DLD1 (cell line): Measurements from ENCODE around the gene LCMT2.
"Not testable (repeated sequence)": the region's sequence is repeated elsewhere in the genome, so short reads cannot be mapped to it uniquely, and the experiment has no call there.

Experiments
- in situ Hi-C: cut with HindIII; loops from 2 replicates; pipeline ENCODE4 v1.10.0; 2017; ENCODE audit warnings: low sequenced_read_pairs

Gene LCMT2

DNA sequence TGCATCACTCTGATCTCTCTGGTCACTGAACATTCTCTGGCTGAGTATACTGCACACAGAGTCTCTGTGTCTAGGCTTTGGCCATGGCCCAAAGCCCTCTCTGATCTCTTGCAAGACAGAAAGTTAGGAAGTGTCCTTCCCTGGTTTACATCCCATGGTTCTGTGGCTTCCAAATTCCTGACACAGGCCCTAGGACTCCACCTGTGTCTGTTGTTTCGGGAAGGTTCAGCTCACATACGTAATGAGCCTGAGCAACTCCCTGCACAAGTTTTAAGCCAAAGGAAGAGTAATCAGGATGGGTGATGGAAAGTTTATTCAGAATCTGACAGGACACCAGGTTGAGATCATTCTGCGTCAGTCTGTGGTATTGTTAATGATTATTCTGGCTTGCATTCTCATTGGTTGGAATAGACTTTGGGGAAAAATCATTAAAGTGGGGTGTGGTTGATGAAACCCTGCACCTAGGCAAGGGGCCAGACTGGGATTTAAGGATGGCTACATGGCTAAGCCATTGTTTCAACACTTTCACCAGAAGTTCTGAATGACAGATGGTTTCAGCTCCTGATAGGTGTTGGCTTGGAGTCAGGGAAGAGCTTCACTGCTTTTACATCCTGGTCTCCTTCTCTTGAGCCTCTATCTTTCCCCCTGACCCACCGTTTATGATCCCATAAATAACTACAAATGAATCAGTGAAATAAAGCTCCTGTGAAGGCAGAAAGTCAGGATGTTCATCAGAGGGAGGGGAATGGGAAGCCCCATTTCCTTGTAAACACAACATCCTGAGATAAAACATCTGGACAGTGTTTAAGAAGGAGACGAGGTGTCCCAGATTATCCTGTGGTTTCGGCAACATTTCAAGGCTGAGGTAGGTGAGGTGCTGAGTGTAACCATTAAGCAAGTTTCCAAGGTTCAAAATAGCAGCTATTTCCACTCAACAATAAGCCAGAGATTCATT is 14.1 kb downstream of the LCMT2 start:
- in situ Hi-C loops = no loop called here

DNA sequence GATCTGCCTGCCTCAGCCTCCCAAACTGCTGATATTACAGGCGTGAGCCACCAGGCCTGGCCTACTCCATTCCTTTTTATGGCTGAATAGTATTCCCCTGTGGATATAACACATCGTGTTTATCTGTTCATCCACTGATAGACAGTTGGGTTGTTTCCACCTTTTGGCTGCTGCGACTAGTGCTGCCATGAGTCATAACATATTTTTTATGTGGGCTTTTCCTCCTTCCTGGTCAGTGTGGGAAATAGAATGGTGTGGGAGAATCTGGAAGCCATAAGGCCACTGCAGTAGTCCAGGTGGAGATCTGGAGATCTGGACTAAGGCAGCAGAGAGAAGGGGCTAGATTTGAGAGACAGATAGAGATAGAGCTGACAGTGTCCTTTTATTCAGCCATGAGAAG is 16.2 kb downstream of the LCMT2 start:
- in situ Hi-C loops = no loop called here

DNA sequence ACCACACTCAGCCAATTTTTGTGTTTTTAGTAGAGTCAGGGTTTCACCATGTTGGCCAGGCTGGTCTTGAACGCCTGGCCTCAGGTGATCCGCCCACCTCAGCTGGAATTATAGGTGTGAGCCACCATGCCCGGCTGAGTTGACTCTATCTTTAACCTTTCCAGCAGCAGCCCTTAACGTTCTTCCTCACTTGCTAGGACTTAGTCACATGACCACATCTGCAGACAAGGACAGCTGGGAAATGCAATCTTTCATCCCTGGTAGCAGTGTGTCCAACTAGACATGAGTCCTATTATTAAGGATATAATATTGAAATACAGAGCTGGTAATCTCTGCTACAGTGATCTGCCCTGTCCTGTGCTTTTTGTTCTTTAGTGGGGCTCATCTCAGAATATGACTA is 18.0 kb downstream of the LCMT2 start:
- in situ Hi-C loops = no loop called here

DNA sequence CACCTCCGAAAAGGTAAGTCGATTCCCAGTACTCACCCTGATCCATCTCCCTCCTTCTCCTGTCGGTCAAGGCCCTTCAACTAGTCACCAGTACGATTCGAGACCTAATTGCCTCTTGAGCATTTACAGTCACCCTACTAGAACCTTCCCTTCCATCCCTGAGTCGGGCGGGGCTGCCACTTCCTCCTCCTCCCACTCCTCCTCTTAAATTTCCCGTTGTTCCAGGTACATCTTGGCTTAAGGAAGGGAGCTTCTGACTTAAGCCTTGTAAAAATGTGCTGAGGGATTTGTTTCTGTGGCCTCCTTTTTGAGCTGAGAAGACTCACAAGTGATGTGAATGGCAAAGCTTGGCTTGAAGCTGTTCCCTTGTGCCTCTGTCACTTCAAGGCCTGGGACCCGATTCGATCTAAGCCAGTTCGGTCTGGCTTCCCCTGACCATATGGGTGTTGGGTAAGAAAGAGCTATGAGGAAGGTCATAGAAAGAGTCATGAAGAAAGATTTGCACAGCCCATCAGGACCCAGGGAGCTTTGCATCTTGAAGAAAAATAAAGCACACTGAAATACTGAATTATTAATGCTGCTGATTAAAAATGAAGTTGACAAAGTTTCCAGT is 28.1 kb downstream of the LCMT2 start, which contains the start of gene TGM7:
Gene TGM7 (minus strand): TSS at position 51 of the 613 bp plus-strand sequence.
- in situ Hi-C loops = loop anchor here (5.0 to 10.0 kb wide), 2 partner anchors 58 to 95 kb away; no protein-coding TSS in a partner anchor

DNA sequence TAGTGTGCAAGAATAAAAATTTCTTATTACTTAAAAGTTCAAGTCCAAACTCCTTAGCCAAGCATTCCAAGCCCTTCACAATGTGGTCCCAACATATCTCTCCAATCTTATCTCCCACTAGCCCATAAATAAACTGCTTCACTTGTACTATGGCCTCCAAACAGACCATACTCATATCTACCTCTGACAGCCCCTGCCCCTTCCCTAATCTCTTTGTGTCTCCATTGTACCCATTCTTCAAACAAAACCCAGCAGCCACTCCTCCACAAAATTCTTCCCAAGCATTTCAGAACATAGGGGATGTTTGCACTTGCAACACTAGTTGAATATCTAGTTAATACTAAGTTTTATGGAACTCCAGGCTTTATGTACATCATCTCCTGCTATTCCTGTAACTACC is 30.5 kb downstream of the LCMT2 start:
- in situ Hi-C loops = loop anchor here (5.0 to 10.0 kb wide), 2 partner anchors 55 to 93 kb away; no protein-coding TSS in a partner anchor

DNA sequence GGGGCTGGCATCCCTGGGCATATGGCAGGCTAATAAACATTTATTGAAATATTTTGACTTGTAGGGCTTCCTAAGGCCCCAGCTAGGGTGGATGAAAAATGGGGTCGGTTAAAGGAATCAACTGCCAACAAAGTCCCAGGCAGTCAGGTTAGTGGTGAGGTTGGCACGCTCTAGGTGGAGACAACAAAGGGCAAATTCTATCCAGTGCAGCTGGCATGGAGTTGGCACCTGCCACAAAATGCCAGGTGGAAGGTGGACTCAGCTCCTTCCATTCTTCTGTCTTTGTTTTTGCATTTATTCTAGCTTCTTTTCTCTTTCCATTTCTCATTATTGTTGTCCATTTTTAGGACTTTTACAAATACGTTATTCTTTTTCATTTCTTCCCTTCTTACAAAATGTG is 31.0 kb downstream of the LCMT2 start:
- in situ Hi-C loops = no loop called here

DNA sequence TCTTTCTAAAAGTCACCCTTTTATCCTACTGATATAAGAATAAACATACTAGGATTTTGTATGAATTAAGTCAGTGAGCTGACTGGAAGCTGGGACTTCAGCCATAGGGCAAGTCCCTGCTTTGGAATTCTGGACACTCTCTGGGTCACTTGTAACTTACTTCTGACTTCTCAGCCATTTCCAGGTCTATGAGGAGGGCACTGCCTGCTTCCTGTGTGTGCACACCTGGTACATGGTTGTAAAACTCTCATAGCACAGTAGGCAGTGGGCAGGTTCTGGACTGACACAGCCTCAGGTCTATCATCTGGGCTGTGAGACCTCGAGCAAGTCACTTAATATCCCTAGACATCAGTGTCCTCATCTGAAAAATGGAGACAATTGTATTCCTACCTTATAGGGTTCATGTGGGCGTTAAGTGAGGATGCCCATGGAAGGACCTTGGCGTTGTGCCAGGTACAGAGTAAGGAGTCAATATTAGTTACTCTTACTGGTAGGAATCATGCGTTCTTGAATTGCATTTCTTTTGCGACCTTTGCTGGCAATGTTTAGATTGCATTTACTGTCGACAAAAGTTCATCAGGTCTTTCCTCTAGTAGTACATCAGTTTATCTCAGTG is 36.2 kb downstream of the LCMT2 start:
- in situ Hi-C loops = no loop called here

DNA sequence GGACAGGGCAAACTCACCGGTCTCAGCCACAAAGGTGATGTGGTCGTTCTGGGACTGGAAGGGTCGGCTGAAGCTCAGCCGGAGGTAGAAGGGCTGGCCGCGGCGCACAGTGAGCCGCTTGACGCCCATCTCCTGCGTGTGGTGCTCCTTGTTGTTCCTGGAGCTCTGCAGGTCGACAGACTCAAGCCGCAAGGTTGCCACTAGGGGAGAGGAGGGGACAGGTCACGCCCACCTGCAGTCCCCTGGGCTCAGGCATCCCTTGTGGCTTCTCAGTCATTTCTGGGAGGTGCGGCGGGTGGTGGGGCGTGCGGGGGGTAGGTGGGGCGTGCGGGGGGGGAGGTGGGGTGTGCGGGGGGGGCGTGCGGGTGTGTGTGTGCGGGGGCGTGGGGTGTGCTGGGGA is 36.9 kb downstream of the LCMT2 start:
- in situ Hi-C loops = no loop called here

DNA sequence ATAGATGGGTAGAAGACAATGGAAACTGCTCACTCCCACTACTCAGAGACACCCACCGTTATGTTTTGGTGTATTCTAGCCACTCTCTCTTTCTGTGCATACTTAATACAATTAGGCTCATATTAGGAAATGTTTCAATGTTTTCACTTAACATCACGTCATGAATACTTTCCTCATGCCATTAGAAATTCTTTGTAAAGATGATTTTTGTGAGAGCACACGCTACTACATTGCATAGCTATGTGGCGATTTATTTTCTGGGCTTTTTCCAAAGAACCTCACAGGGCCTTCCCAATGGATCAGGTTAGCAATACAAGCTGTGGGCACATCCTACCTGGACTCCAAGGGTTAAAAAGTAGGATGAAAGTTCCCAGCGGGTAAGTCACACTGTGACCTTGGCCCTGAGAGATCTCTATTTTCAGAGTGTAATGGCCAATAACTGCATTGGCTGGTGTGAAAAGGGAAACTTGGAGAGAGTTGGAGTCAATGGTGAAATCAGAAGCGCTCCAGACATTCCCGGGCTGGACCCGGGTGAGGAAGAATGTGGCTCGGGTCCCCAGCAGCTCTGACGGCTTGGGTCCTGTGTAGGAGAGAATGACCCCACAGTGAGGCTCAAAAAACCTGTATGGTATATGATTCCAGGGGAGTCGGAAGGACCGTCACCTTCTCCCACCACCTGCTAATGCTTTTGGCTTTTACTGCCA is 37.8 kb downstream of the LCMT2 start:
- in situ Hi-C loops = no loop called here

DNA sequence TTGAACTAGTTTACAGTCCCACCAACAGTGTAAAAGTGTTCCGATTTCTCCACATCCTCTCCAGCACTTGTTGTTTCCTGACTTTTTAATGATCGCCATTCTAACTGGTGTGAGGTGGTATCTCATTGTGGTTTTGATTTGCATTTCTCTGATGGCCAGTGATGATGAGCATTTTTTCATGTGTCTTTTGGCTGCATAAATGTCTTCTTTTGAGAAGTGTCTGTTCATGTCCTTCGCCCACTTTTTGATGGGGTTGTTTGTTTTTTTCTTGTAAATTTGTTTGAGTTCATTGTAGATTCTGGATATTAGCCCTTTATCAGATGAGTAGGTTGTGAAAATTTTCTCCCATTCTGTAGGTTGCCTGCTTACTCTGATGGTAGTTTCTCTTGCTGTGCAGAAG is 40.7 kb downstream of the LCMT2 start:
- in situ Hi-C loops = not testable (repeated sequence)

DNA sequence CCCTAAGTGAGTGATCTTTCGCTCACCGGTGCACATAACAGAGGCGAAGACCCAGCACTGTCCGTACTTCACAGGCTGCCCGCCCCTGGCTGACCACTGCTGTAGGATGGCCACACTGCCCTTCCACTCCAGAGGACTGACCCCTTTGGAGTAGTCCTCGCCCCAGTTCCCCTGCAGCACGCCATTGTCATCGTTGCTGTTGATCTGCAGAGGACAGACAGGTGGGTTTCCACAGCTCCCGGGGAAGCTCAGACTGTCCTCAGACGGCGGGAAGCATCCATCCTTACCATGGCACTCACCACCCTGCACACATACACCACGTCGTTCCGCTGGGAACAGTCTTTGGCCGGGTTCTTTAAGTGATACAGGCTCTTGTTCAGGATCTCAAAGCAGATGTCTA is 43.1 kb downstream of the LCMT2 start:
- in situ Hi-C loops = no loop called here

DNA sequence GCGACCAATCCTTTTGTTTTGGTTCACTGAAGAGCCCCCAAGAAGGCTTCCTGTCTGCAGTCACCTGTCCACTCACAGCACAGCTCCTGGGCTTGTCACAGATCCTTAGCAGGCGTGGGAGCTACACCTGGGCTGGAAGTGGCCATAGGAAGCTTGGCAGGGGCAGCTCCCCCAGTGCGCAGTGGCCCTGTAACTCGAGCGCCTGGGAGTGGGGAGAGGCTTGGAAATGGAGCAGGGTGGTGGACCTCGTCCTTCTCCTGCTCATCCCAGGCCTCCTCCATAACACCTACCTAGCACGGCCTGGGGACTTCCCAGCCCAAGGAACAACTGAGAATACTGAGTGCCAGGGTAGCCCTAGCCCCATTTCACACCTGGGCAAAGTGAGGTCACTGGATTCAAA is 44.3 kb downstream of the LCMT2 start:
- in situ Hi-C loops = no loop called here

DNA sequence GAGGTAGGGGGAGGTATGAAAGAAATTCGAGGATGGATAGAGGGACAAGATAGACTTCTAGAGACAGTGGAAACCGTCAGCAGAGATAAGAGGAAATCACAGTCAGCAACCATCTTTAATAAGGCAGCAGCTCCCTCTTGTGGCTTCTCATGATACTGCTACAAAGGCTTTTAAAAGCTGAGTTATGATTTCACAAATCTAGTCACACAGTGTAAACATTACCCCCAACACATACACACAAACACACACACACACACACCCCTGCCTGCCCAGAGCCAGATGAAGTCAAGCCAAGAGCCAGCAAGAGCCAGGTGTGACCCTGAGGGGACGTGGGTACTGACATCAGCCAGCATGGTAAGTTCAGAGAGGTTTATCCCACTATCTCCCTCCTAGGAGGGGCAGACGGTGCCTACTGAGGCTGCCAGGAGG is 44.8 kb downstream of the LCMT2 start:
- in situ Hi-C loops = no loop called here

DNA sequence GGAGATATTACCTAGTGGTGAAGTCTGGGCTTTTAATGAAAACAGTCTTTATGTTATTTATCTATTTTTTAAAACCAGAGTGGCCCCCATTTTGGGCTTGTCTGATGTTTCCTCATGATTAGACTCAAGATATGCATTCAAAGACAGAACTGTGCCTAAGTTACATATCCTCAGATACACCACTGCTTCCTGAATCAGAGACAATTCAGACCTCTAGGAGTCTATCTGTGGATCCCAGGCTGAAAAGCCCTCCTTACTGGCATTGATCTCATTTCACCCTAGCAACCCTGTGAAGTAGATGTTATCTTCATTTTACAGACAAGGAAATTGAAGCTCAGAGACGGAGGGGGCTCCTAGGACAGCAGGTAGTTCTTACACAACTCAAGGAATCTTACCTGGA is 46.8 kb downstream of the LCMT2 start:
- in situ Hi-C loops = no loop called here

DNA sequence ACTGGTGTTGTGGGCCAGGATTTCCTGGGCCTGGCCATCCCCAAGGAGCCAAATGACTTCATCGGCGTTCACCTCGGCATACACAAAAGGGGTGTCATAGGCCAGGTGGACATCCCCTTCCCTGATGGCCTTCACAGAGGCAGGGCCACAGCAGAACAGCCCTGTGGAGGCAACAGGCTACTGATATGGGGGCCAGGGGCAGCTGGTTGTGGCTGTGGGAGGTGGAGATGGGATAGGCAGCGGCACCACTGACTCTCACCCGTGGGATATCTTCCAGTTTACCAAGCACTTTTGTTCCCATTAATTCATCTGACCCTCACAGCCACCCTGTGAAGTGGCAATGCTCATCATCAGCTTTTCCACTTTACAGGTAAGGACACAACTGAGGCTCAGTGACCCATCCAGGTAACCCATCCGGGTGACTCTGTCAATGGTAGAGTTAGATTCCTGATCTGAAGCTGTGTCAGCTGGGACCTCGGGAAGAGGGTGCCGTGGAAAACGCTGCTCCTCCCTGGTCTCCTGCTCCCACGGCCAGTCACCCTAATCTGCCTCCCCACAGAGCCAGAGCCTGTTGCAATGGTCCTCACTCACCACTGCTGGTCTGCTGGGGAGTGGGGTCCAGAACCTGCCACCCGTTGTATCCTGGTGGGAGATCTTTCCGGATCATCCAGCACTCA is 48.3 kb downstream of the LCMT2 start:
- in situ Hi-C loops = no loop called here

DNA sequence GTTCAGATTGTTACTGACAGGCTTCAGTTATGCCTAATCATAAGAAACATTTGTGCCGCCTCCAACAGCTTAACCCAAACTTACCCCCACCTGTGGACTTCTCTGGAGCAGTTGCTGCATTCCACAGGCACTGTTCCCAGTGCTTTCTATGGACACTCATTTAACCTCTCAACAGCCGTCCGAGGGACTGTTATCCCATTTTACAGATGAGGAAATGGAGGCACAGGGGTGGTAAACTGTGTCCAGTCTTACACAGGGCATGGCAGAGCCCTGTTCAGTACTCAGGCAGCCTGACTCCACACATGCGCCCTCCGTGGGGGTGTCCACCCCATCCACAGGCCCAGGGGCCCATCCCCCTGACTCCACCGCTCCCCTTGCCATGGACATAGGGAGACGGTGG is 49.4 kb downstream of the LCMT2 start:
- in situ Hi-C loops = no loop called here

DNA sequence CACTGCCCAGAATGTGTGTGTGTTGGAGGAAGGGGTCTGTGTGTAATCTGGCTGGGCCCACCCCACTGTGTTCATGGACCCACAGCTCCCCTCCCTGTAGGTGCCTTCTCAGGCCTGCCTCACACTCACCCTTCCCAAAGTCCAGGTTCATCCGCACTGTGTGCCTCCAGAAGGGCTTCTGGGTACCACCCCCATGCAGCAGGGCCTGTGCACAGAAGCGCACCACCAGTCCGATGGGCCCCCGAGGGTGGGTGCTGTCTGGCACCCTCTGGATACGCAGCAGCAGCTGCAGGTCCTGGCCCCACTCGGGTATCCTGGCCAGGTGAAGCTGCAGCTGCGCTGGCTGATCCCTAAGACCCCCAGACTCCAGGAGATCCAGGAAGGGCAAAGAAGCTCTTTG is 50.9 kb downstream of the LCMT2 start:
- in situ Hi-C loops = no loop called here

DNA sequence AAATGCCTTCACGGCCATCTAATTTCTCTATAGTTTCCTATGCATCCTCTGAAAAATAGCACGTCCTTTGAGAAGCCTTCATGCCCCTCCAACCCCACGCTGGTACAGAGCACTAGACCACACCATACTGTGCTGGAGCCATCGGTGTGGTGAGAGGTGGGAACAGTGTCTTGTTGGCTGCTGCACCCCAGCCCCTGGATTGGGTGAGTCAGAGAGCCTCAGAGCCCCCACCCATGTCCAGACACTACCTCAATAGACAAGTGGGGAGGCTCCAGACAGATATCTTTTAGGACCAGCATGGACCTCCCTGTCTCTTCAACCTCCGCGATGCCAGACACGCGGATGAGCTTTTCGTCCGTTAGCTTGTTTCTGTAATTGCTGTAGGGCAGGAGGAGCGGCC is 51.5 kb downstream of the LCMT2 start:
- in situ Hi-C loops = no loop called here

DNA sequence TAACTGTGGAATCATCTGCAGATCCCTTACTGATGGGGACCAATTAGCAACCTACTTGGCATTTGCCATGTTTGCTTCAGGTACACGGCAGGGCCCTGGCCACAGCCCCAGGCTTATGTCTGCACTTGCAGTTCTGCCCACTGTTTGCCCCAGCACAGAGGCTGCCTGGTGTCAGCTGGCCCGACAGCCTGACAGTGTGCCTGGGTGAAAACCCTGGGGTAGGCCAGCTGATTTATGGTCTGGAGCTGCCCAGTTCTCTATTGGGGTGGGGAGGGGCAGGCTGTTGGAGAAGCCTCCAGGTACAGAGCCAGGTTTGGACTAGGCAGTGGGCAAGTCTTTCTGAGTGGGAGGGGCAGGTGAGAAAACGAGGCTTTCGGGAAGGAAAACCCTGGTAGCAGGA is 52.5 kb downstream of the LCMT2 start:
- in situ Hi-C loops = no loop called here

DNA sequence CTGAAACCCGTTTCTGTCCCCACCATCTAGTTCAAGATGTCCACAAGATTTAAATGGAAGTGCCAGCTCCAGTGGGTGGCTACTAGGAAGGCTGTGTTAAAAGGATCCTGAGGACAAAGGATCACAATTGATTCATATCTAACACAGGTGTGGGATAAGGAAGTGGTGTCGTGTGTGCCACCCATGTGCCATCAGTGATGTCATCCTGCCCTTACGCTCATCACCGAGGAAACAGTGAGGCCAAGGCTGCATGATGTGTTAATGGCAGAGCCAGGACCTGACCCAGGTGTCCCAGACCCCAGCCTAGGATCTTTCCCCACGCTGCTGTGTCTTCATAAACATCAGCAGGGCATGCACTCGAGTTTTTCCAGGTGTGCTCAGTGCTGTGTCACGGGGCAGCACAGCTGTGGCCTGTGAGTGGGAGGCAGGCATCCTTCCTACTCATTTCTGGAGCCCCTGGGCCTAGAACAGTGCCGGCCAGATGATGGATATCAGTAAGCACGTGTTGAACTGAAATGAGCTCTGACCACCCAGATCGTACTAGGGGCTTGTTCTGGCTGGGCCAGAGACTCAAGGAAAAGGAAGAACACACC is 53.0 kb downstream of the LCMT2 start:
- in situ Hi-C loops = no loop called here
